Spleen (tissue), 11 donors: ENCODE data around the gene DOCK4. TPM values are rescaled to one million over a fixed set of nuclear protein-coding genes. Genes with fewer than 3 reads are reported as not detected.
"Not testable (repeated sequence)": the region's sequence is repeated elsewhere in the genome, so short reads cannot be mapped to it uniquely, and the experiment has no call there.

ENCODE experiments used
- DNase-seq: peaks from one replicate; pipeline ENCODE4 v3.0.0-alpha.2; 2020
- H3K27ac ChIP-seq, 8 donors: fragments of 200-600 bp; sonication (generic) in 7 of 8; 1 replicate in 4 of 8; 2 replicates in 4 of 8; pipeline versions ENCODE4 v1.5.0 to v1.8.0; 2016 to 2021; ENCODE audit warnings: inconsistent platforms in 4 of 8, mild to moderate bottlenecking in 4 of 8, moderate library complexity in 1 of 8
- H3K27me3 ChIP-seq, 7 donors: fragments of 200-600 bp; sonication (generic) in 6 of 7; replicated peaks in 1 of 7; 1 replicate in 4 of 7; 2 replicates in 3 of 7; pipeline versions ENCODE4 v1.5.0 to v1.8.0; 2016 to 2021; ENCODE audit warnings: inconsistent platforms in 3 of 7, mild to moderate bottlenecking in 1 of 7
- H3K36me3 ChIP-seq, 6 donors: fragments of 200-600 bp; sonication (generic) in 5 of 6; 1 replicate in 4 of 6; 2 replicates in 2 of 6; pipeline versions ENCODE4 v1.5.0 to v1.8.0; 2016 to 2021; ENCODE audit warnings: inconsistent platforms in 2 of 6
- H3K4me1 ChIP-seq, 6 donors: fragments of 200-600 bp; sonication (generic) in 5 of 6; 1 replicate in 3 of 6; 2 replicates in 3 of 6; pipeline versions ENCODE4 v1.5.0 to v1.8.0; 2016 to 2021; ENCODE audit warnings: inconsistent platforms in 3 of 6
- H3K4me3 ChIP-seq, 8 donors: fragments of 200-600 bp; sonication (generic) in 7 of 8; 1 replicate in 4 of 8; 2 replicates in 4 of 8; pipeline versions ENCODE4 v1.5.0 to v1.8.0; 2016 to 2021; ENCODE audit warnings: inconsistent platforms in 4 of 8, mild to moderate bottlenecking in 4 of 8, moderate library complexity in 2 of 8
- H3K9me3 ChIP-seq, 8 donors: fragments of 200-600 bp; sonication (generic) in 7 of 8; 1 replicate in 4 of 8; 2 replicates in 4 of 8; pipeline versions ENCODE4 v1.5.0 to v1.8.0; 2016 to 2021; ENCODE audit warnings: inconsistent platforms in 4 of 8
- POLR2A ChIP-seq, 3 donors: fragments of 450-650 bp; IDR thresholded peaks; one replicate each; pipeline ENCODE4 v1.5.1; 2017; ENCODE audit warnings: antibody characterized with exemption in 3 of 3, mild to moderate bottlenecking in 1 of 3
- POLR2AphosphoS5 ChIP-seq, 3 donors: sonication (generic); formaldehyde crosslinking; IDR thresholded peaks; one replicate each; pipeline ENCODE4 v1.5.1; 2017; ENCODE audit warnings: antibody characterized with exemption in 3 of 3
- WGBS, 5 donors: extraction: QIAGEN DNeasy Blood & Tissue Kit in 3 of 5; methylation state at CpG; one replicate each; pipeline versions ENCODE4 v1.1.5 to v1.1.7; 2013 to 2018; 5-methylcytosine and 5-hydroxymethylcytosine counted together
- intact Hi-C: fragments of 100-400 bp; cut with DNase I; formaldehyde crosslinking; loops from one replicate; pipeline ENCODE4 v1.15.0; 2023; ENCODE audit warnings: low total_unique reads
- polyA plus RNA-seq, 3 donors: library from polyadenylated mRNA; stranded (reverse); fragments of 200-250 nt; gene quantifications; one replicate each; pipeline ENCODE4 v1.2.1, GENCODE V29; 2013
- total RNA-seq, 7 donors: library from RNA; depleted of rRNA in 3 of 7; stranded (reverse); fragments of >200 nt in 3 of 7; fragmentation: NEBNext Ultra II Directional in 4 of 7; extraction: Animal tissue kit (Norgen Biotek cat#: 25700) in 4 of 7; gene quantifications; one replicate each; pipeline versions ENCODE4 v1.1.0 to v1.2.1, GENCODE V29; 2016 to 2021
- TF ChIP-seq, protein P1 (sequence below), 11 experiments: fragments of 200-600 bp in 7 of 11; fragments of 450-650 bp in 4 of 11; sonication (generic) in 4 of 11; IDR thresholded peaks in 8 of 11; conservative IDR thresholded peaks in 3 of 11; 1 replicate in 7 of 11; 2 replicates in 4 of 11; pipeline versions ENCODE4 v1.4.0 to v1.8.0; 2016 to 2021; ENCODE audit warnings: antibody characterized with exemption in 11 of 11, inconsistent platforms in 4 of 11, mild to moderate bottlenecking in 1 of 11
- donor health status: healthy with polysubstance abuse.
- donor health status: DM: no; HTN: no; CAD: no; lungs with moderate emphysema.
- donor health status: DM: no; HTN: no; CAD: no.
- donor health status: Bipolar disorder and iron deficiency.
- donor health status: healthy.
- donor health status: DM: no; HTN: no; CAD: no.
- donor health status: DM: yes; HTN: yes; CAD: no.

The DOCK4 gene
- total and polyA plus RNA-seq, 10 donors, result 1.4 to 26.9 (median 14.2) TPM

- Histone ChIP-seq H3K27me3 (no peaks in the 10 kb centered on the region), H3K4me1 (no peaks in the 10 kb centered on the region), H3K36me3 (no peaks in the 10 kb centered on the region), H3K27ac (no peak overlapping the region), H3K4me3 (no peak overlapping the region), H3K9me3 (no peaks in the 10 kb centered on the region)
- no peak for TF ChIP-seq POLR2AphosphoS5 (IDR thresholded peaks at IDR 0.05)
- TF ChIP-seq POLR2A (IDR thresholded peaks at IDR 0.05), result no peak
- TF ChIP-seq, protein P1, sequence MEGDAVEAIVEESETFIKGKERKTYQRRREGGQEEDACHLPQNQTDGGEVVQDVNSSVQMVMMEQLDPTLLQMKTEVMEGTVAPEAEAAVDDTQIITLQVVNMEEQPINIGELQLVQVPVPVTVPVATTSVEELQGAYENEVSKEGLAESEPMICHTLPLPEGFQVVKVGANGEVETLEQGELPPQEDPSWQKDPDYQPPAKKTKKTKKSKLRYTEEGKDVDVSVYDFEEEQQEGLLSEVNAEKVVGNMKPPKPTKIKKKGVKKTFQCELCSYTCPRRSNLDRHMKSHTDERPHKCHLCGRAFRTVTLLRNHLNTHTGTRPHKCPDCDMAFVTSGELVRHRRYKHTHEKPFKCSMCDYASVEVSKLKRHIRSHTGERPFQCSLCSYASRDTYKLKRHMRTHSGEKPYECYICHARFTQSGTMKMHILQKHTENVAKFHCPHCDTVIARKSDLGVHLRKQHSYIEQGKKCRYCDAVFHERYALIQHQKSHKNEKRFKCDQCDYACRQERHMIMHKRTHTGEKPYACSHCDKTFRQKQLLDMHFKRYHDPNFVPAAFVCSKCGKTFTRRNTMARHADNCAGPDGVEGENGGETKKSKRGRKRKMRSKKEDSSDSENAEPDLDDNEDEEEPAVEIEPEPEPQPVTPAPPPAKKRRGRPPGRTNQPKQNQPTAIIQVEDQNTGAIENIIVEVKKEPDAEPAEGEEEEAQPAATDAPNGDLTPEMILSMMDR (IDR thresholded peaks at IDR 0.05 in 8 of 11, conservative IDR thresholded peaks at IDR 0.05 in 3 of 11), result no peak
- DNase-seq, result no peak
- WGBS, 5 donors, result 80 to 94% (median 91%) methylated on average over 4 of the region's 4 CpGs
- intact Hi-C loops, result no loop called here
Observed at GRCh38 chr7:111918461-111918860, 287.7 kb downstream of the DOCK4 start.

GRCh38 chr7:111917404-111917803, 288.8 kb downstream of the DOCK4 start:
- H3K36me3 ChIP-seq, H3K4me3 ChIP-seq, H3K27me3 ChIP-seq, intact Hi-C loops, DNase-seq, H3K27ac ChIP-seq, H3K9me3 ChIP-seq, H3K4me1 ChIP-seq: not testable (repeated sequence)
- 90 to 96% (median 94%) methylated on average over 11 of the region's 11 CpGs for WGBS, 5 donors

GRCh38 chr7:111914291-111914690, 291.9 kb downstream of the DOCK4 start:
- WGBS, 5 donors, result 67 to 86% (median 77%) methylated on average over 3 of the region's 3 CpGs
- no peaks in the 10 kb centered on the region for H3K27me3 ChIP-seq

DNA sequence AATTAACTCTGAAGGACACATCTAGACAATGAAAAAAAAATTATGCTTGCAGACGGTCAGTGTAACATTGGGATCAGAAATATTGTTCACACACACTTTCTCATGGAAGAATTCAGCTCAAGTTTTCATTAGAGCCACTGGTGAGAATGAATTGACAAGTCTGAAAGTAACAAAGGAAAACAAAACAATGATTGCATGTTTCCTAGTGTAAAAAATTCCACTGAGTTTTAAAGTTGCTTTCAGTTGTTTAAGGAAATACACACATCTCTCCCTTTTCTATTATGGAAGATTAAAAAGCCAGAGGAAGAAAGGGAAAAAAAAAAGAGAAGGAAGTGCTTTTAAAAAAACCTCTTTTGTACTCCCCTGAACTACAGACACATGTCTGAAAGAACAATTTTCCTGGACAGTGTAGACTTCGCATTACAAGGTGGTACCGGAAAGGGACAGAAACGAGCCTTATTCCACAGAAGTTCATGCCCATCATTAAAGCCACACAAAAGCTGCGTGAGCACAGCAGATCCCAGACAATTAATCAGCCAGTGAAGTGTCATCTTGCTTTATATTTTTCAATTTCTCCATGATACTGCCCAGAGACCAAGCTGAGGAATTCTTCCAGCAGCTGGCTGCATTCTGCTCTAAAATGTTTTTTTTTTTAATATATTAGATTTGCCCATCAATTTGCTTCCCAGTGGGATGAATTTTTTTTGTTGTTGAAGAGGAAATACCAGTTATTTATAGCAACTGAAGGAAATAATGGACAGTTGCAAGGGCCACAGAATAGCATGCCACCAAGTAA, 294.8 kb downstream of the DOCK4 start:
- no peak overlapping the region for H3K27ac ChIP-seq
- no peak overlapping the region for H3K4me3 ChIP-seq
- no peaks in the 10 kb centered on the region for H3K27me3 ChIP-seq
- no peak for DNase-seq
- no peak for TF ChIP-seq POLR2A (IDR thresholded peaks at IDR 0.05)
- TF ChIP-seq POLR2AphosphoS5 (IDR thresholded peaks at IDR 0.05), result no peak
- TF ChIP-seq, protein P1 (IDR thresholded peaks at IDR 0.05 in 8 of 11, conservative IDR thresholded peaks at IDR 0.05 in 3 of 11), result no peak
- intact Hi-C loops, result no loop called here
- 50 to 66% (median 57%) methylated on average over 5 of the region's 5 CpGs for WGBS, 5 donors
- no peaks in the 10 kb centered on the region for H3K4me1 ChIP-seq
- H3K9me3 ChIP-seq, result peaks cover 0 to 5% (median 0%) of the 10 kb centered on the region in 8 donors
- H3K36me3 ChIP-seq, result no peaks in the 10 kb centered on the region

More at GRCh38 chr7:111914291-111914690, 291.9 kb downstream of the DOCK4 start:
- H3K4me1 ChIP-seq, result no peaks in the 10 kb centered on the region
- TF ChIP-seq POLR2A (IDR thresholded peaks at IDR 0.05), result no peak
- TF ChIP-seq, protein P1 (IDR thresholded peaks at IDR 0.05 in 8 of 11, conservative IDR thresholded peaks at IDR 0.05 in 3 of 11), result no peak
- no peak for TF ChIP-seq POLR2AphosphoS5 (IDR thresholded peaks at IDR 0.05)
- DNase-seq, result no peak
- no peaks in the 10 kb centered on the region for H3K9me3 ChIP-seq
- no peak overlapping the region for H3K4me3 ChIP-seq
- intact Hi-C loops, result no loop called here
- H3K27ac ChIP-seq, result no peak overlapping the region
- H3K36me3 ChIP-seq, result no peaks in the 10 kb centered on the region
